ENCODE results near the gene MAP2K5.

The MAP2K5 gene

GRCh38 chr15:67821784-67822440 is 279.4 kb downstream of the MAP2K5 start:
- H3K27ac ChIP-seq, result no peak overlapping the region
- no peak for TF ChIP-seq CTCF (conservative IDR thresholded peaks at IDR 0.05)

DNA sequence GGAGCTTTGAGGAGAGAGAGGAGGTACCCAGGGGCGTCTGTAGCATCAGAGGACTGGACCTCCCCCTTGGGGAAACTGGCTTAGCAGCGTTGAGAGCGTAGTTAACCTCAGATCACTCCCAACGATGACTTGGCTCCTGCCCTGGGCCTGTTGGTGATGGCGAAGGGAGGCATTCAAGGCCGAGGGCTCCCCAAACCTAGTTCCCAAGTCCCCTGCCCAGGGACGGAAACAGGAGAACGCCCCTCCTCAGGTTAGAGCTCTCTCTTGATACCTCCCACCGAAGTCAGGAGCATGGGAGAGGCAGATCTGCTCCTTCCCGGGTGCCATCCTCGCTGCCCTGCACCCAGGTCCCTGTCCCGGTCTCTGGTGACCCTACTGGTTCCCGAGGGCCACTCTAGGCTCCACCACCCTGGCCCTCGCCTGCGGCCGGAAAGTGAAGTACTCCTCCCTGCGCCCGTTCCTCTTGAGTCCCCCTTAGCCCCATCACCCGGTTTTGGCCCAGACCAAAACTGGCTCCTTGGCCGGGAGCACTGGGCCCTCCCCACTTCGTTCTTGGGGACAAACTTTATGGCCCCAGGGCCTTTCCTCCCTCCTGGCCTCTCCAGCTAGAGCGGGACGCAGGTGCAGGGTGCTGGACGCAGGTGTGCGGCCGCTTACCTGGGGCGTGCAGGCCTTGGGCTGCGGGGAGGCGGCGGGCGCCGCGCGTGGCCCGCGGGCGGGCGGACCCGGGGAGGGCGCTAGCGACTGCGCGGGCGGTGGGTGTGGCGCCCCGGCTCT is 280.2 kb downstream of the MAP2K5 start:
- no peak for TF ChIP-seq CTCF (conservative IDR thresholded peaks at IDR 0.05)
- peak overlapping the region; percentile 43; the same call in 1 of the 2 replicates for H3K27ac ChIP-seq

GRCh38 chr15:67823314-67824196 is 281.1 kb downstream of the MAP2K5 start:
- peak overlapping the region; percentile 43; the same call in 1 of the 2 replicates for H3K27ac ChIP-seq
- 0 out of 2 replicates have a peak, but pooled peaks have one; percentile 8 for TF ChIP-seq CTCF (conservative IDR thresholded peaks at IDR 0.05)

GRCh38 chr15:67824197-67824968 is 281.9 kb downstream of the MAP2K5 start:
- no peak for TF ChIP-seq CTCF (conservative IDR thresholded peaks at IDR 0.05)
- H3K27ac ChIP-seq, result peak overlapping the region; percentile 43; the same call in 1 of the 2 replicates

GRCh38 chr15:67824976-67825880 is 282.7 kb downstream of the MAP2K5 start, which contains the start of gene SKOR1:
Gene SKOR1 (plus strand): TSS chr15:67825509. CDS start chr15:67825603, 94 bp downstream.
- no peak for TF ChIP-seq CTCF (conservative IDR thresholded peaks at IDR 0.05)
- H3K27ac ChIP-seq, result no peak within 1 kb of the TSS; the same call in 1 of the 2 replicates
